HepG2 (cell line): ENCODE measurements around the gene TBC1D16. TPM values are rescaled to one million over a fixed set of nuclear protein-coding genes. Genes with fewer than 3 reads are reported as not detected.

Experiments used
- HIVEP1 ChIP-seq: sonication (generic); formaldehyde crosslinking; IDR thresholded peaks from 2 replicates; pipeline ENCODE4 v1.4.0; 2020; ENCODE audit warnings: mild to moderate bottlenecking, missing genetic modification reagents
- HOXA3 ChIP-seq: sonication (generic); formaldehyde crosslinking; IDR thresholded peaks from 2 replicates; pipeline ENCODE4 v1.5.0; 2020; ENCODE audit warnings: missing genetic modification reagents
- IKZF4 ChIP-seq: sonication (generic); formaldehyde crosslinking; IDR thresholded peaks from 2 replicates; pipeline ENCODE4 v1.5.1; 2020; ENCODE audit warnings: borderline replicate concordance, mild to moderate bottlenecking, low read depth, missing genetic modification reagents; ENCODE audit errors: not compliant biosample characterization
- ISX ChIP-seq: sonication (generic); formaldehyde crosslinking; conservative IDR thresholded peaks from 2 replicates; pipeline ENCODE4 v1.5.0; 2020; ENCODE audit warnings: missing genetic modification reagents
- MAFF ChIP-seq: IDR thresholded peaks from 2 replicates; pipeline ENCODE4 v1.6.1; 2011; ENCODE audit warnings: low read depth, low read length, improper control_type of control experiment
- MTA1 ChIP-seq: sonication (generic); formaldehyde crosslinking; IDR thresholded peaks from 2 replicates; pipeline ENCODE4 v1.4.0; 2020; ENCODE audit warnings: missing genetic modification reagents, mild to moderate bottlenecking, borderline replicate concordance
- RERE ChIP-seq: IDR thresholded peaks from 2 replicates; pipeline ENCODE4 v1.6.1; 2016; ENCODE audit warnings: low read depth, missing genetic modification reagents, missing compliant biosample characterization
- SRF ChIP-seq: IDR thresholded peaks from 2 replicates; pipeline ENCODE4 v1.6.1; 2011; ENCODE audit warnings: mild to moderate bottlenecking, low read depth, low read length, moderate library complexity
- ZFP36 ChIP-seq: fragments of 150-350 bp; IDR thresholded peaks from 2 replicates; pipeline ENCODE4 v1.6.1; 2018; ENCODE audit warnings: borderline replicate concordance, low read length, low read depth; ENCODE audit not compliant: partially characterized antibody
- ZMYM4 ChIP-seq: sonication (generic); formaldehyde crosslinking; IDR thresholded peaks from 2 replicates; pipeline ENCODE4 v1.8.1; 2023; ENCODE audit warnings: mild to moderate bottlenecking, missing genetic modification reagents
- ZNF230 ChIP-seq: sonication (generic); formaldehyde crosslinking; IDR thresholded peaks from 2 replicates; pipeline ENCODE4 v1.4.0; 2020; ENCODE audit warnings: mild to moderate bottlenecking, missing genetic modification reagents
- ZNF317 ChIP-seq: sonication (generic); formaldehyde crosslinking; IDR thresholded peaks from 2 replicates; pipeline ENCODE4 v1.5.0; 2020; ENCODE audit warnings: mild to moderate bottlenecking, missing genetic modification reagents
- ZNF335 ChIP-seq: sonication (generic); formaldehyde crosslinking; IDR thresholded peaks from 2 replicates; pipeline ENCODE4 v1.4.0; 2020; ENCODE audit warnings: missing genetic modification reagents
- ZNF503 ChIP-seq: sonication (generic); formaldehyde crosslinking; IDR thresholded peaks from 2 replicates; pipeline ENCODE4 v1.4.0; 2020; ENCODE audit warnings: missing genetic modification reagents
- ZNF549 ChIP-seq: sonication (generic); formaldehyde crosslinking; IDR thresholded peaks from 2 replicates; pipeline ENCODE4 v1.5.0; 2020; ENCODE audit warnings: missing genetic modification reagents
- ZNF572 ChIP-seq: sonication (generic); formaldehyde crosslinking; IDR thresholded peaks from 2 replicates; pipeline ENCODE4 v1.5.1; 2020; ENCODE audit warnings: mild to moderate bottlenecking, missing genetic modification reagents
- ZNF616 ChIP-seq: sonication (generic); formaldehyde crosslinking; IDR thresholded peaks from 2 replicates; pipeline ENCODE4 v1.5.0; 2020; ENCODE audit warnings: low read depth, mild to moderate bottlenecking, missing genetic modification reagents
- ZSCAN29 ChIP-seq: sonication (generic); formaldehyde crosslinking; conservative IDR thresholded peaks from 2 replicates; pipeline ENCODE4 v1.4.0; 2020; ENCODE audit warnings: mild to moderate bottlenecking, missing genetic modification reagents
- polyA plus RNA-seq, 8 experiments: library from polyadenylated mRNA; depleted of rRNA in 3 of 8; stranded (reverse) in 7 of 8; unstranded in 1 of 8; fragments of >200 nt; fragmentation: Illumina TruSeq in 4 of 8; extraction: Trizol in 4 of 8; gene quantifications; 2 replicates each; pipeline versions ENCODE4 v1.2.1 to v1.2.3, GENCODE V29; 2011 to 2016; ENCODE audit warnings: low read depth in 4 of 8, missing spikeins in 1 of 8, mixed read lengths in 1 of 8; ENCODE audit not compliant: insufficient read depth in 1 of 8
- total RNA-seq, 5 experiments: library from RNA; depleted of rRNA; stranded (reverse); fragments of >200 nt; fragmentation: Illumina TruSeq; extraction: Trizol; gene quantifications; 2 replicates each; pipeline ENCODE4 v1.2.3, GENCODE V29; 2016; ENCODE audit warnings: low read depth in 1 of 5

The TBC1D16 gene
- total and polyA plus RNA-seq, 2 of the 13 experiments (the other 11 are each of a cell fraction or from before 2014, with no cell fraction given), result 14.9 to 24.9 TPM

GRCh38 chr17:79926142-79926604 is 109.5 kb downstream of the TBC1D16 start (continued):
- TF ChIP-seq ZNF503 (peak; percentile 43; the same call in 1 of the 2 replicates), ZMYM4 (CRISPR knock-in tag) (peak; percentile 54; the same call in 1 of the 2 replicates), ZNF549 (no peak), IKZF4 (no peak), HOXA3 (CRISPR knock-in tag) (no peak), ZSCAN29 (CRISPR knock-in tag) (0 out of 2 replicates have a peak, but pooled peaks have one; percentile 29), ZNF572 (no peak), MTA1 (peak; percentile 86; the same call in 1 of the 2 replicates), ISX (CRISPR knock-in tag) (no peak), SRF (no peak), MAFF (no peak), ZNF230 (CRISPR knock-in tag) (no peak), ZNF317 (peak; percentile 61; the same call in 1 of the 2 replicates), ZFP36 (no peak), ZNF335 (CRISPR knock-in tag) (peak; percentile 4; the same call in 1 of the 2 replicates), ZNF616 (CRISPR knock-in tag) (no peak), RERE (CRISPR knock-in tag) (peak; percentile 53; the same call in 1 of the 2 replicates), HIVEP1 (CRISPR knock-in tag) (peak; percentile 48; the same call in 1 of the 2 replicates)
